ENCODE measurements around the gene CRAT. TPM values are rescaled to one million over a fixed set of nuclear protein-coding genes. Genes with fewer than 3 reads are reported as not detected.

Gene CRAT
- polyA plus RNA-seq, 1 donor (not counting 4 experiments of a cell fraction or from before 2014, with no cell fraction given): 6.5 TPM

DNA sequence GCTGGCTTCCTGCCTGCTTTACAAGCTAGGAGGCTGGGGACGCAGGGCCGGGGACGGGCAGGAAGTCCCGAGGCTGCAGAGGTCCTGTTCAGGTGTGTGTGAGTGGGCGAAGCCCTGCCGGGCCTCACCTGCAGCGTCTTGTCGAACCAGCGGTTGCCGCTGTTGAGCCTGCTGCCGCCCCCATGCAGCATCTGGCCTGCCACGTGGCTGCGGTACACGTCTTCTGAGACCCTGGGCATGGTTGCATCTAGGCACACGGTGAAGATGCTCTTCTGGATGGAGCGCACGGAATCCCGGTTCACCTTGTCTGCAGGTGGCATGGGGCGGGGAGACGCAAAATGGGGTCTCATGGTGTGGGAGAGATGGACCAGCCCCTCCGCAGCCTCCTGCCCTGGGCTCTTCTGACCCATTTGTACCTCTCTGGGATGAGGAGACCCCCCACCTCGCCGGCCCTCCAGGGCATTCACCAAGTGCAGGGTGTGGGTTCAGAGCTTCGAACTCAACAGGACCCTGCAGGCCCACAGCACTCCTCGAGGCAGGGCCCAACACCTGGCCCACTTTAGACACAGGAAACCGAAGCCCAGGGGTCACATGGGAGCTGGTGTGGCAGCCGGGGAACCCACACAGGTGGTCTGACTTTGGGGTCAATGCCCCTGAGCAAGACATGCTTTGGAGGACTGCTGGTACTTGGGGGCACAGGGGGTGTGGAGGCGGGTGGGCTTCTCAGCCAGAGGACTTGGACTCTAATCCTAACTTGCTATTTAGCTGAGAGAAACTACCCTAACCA, 10.0 kb downstream of the CRAT start:
- Histone ChIP-seq H3K4me2 (ENCODE audit: control insufficient read depth, extremely low read depth, insufficient read depth, low read depth, low read length) (no peak overlapping the region), H3K9me3 (ENCODE audit: control insufficient read depth, low read depth, low read length) (no peaks in the 10 kb centered on the region), H3K36me3 (ENCODE audit: control insufficient read depth in 2 of 2, extremely low read depth in 1 of 2, insufficient read depth in 2 of 2, low read length in 2 of 2) (peaks cover 0 to 2% of the 10 kb centered on the region in 2 experiments), H3K27ac (ENCODE audit: control insufficient read depth, insufficient read depth, low read length) (no peak overlapping the region), H4K20me1 (ENCODE audit: control insufficient read depth, extremely low read depth, insufficient read depth, low read length) (no peaks in the 10 kb centered on the region), H2AFZ (ENCODE audit: control insufficient read depth, low read length) (no peak overlapping the region), H3K4me1 (ENCODE audit: control insufficient read depth, extremely low read depth, insufficient read depth, low read length) (peaks cover 10% of the 10 kb centered on the region), H3K4me3 (ENCODE audit: control insufficient read depth in 2 of 3, extremely low read depth in 1 of 3, insufficient read depth in 2 of 3, low read depth in 1 of 3, low read length in 3 of 3) (no peak overlapping the region), H3K27me3 (ENCODE audit: control insufficient read depth, extremely low read depth, insufficient read depth, low read length) (no peaks in the 10 kb centered on the region), H3K79me2 (ENCODE audit: control insufficient read depth, insufficient read depth, low read length) (no peaks in the 10 kb centered on the region), H3K9ac (ENCODE audit: control insufficient read depth, extremely low read depth, insufficient read depth, low read length) (no peak overlapping the region), H3K9me1 (ENCODE audit: control insufficient read depth, extremely low read depth, insufficient read depth, low read length) (no peaks in the 10 kb centered on the region)
- TF ChIP-seq, protein P1, sequence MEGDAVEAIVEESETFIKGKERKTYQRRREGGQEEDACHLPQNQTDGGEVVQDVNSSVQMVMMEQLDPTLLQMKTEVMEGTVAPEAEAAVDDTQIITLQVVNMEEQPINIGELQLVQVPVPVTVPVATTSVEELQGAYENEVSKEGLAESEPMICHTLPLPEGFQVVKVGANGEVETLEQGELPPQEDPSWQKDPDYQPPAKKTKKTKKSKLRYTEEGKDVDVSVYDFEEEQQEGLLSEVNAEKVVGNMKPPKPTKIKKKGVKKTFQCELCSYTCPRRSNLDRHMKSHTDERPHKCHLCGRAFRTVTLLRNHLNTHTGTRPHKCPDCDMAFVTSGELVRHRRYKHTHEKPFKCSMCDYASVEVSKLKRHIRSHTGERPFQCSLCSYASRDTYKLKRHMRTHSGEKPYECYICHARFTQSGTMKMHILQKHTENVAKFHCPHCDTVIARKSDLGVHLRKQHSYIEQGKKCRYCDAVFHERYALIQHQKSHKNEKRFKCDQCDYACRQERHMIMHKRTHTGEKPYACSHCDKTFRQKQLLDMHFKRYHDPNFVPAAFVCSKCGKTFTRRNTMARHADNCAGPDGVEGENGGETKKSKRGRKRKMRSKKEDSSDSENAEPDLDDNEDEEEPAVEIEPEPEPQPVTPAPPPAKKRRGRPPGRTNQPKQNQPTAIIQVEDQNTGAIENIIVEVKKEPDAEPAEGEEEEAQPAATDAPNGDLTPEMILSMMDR (optimal IDR thresholded peaks at IDR 0.05 in 1 of 3, IDR thresholded peaks at IDR 0.05 in 1 of 3, conservative IDR thresholded peaks at IDR 0.05 in 1 of 3; ENCODE audit: extremely low read depth in 1 of 3, insufficient read depth in 2 of 3, low read length in 3 of 3): no peak
- TF ChIP-seq EZH2 (IDR thresholded peaks at IDR 0.05; ENCODE audit: low read length): no peak
- no peak for DNase-seq (ENCODE audit: low read depth, low spot score)
- FAIRE-seq: no peak
- dilution Hi-C loops (cut with MboI; ENCODE audit: extremely low pct_ligation_motif_present, low sequenced_read_pairs): no loop called here

- no peak for TF ChIP-seq EZH2 (IDR thresholded peaks at IDR 0.05; ENCODE audit: low read length)
- TF ChIP-seq, protein P1 (optimal IDR thresholded peaks at IDR 0.05 in 1 of 3, IDR thresholded peaks at IDR 0.05 in 1 of 3, conservative IDR thresholded peaks at IDR 0.05 in 1 of 3; ENCODE audit: extremely low read depth in 1 of 3, insufficient read depth in 2 of 3, low read length in 3 of 3): no peak
- H3K9me1 ChIP-seq (ENCODE audit: control insufficient read depth, extremely low read depth, insufficient read depth, low read length): no peaks in the 10 kb centered on the region
- no peak overlapping the region for H2AFZ ChIP-seq (ENCODE audit: control insufficient read depth, low read length)
- H3K27me3 ChIP-seq (ENCODE audit: control insufficient read depth, extremely low read depth, insufficient read depth, low read length): no peaks in the 10 kb centered on the region
- FAIRE-seq (no peak), DNase-seq (ENCODE audit: low read depth, low spot score) (no peak)
- H3K4me1 ChIP-seq (ENCODE audit: control insufficient read depth, extremely low read depth, insufficient read depth, low read length): peaks cover 9% of the 10 kb centered on the region
- H3K9ac ChIP-seq (ENCODE audit: control insufficient read depth, extremely low read depth, insufficient read depth, low read length): no peak overlapping the region
- H3K4me2 ChIP-seq (ENCODE audit: control insufficient read depth, extremely low read depth, insufficient read depth, low read depth, low read length): no peak overlapping the region
- no peaks in the 10 kb centered on the region for H3K79me2 ChIP-seq (ENCODE audit: control insufficient read depth, insufficient read depth, low read length)
- no peaks in the 10 kb centered on the region for H3K9me3 ChIP-seq (ENCODE audit: control insufficient read depth, low read depth, low read length)
- no peak overlapping the region for H3K4me3 ChIP-seq (ENCODE audit: control insufficient read depth in 2 of 3, extremely low read depth in 1 of 3, insufficient read depth in 2 of 3, low read depth in 1 of 3, low read length in 3 of 3)
- no peaks in the 10 kb centered on the region for H4K20me1 ChIP-seq (ENCODE audit: control insufficient read depth, extremely low read depth, insufficient read depth, low read length)
- H3K27ac ChIP-seq (ENCODE audit: control insufficient read depth, insufficient read depth, low read length): no peak overlapping the region
- dilution Hi-C loops (cut with MboI; ENCODE audit: extremely low pct_ligation_motif_present, low sequenced_read_pairs): no loop called here
- H3K36me3 ChIP-seq (ENCODE audit: control insufficient read depth in 2 of 2, extremely low read depth in 1 of 2, insufficient read depth in 2 of 2, low read length in 2 of 2): peaks cover 0 to 2% of the 10 kb centered on the region in 2 experiments
Observed at GRCh38 chr9:129098328-129098727, 12.3 kb downstream of the CRAT start.

Data from keratinocyte (primary cell).